GM18861 (cell line): ENCODE results near the gene CCDC152.

Source experiments
- ATAC-seq: cut with Tn5 transposase; IDR thresholded peaks from one replicate; pipeline ENCODE4 v1.9.1; 2021; ENCODE audit not compliant: unreplicated experiment

The CCDC152 gene

GRCh38 chr5:42779083-42779482 lies 22.5 kb downstream of the CCDC152 start:
- no peak for ATAC-seq

DNA sequence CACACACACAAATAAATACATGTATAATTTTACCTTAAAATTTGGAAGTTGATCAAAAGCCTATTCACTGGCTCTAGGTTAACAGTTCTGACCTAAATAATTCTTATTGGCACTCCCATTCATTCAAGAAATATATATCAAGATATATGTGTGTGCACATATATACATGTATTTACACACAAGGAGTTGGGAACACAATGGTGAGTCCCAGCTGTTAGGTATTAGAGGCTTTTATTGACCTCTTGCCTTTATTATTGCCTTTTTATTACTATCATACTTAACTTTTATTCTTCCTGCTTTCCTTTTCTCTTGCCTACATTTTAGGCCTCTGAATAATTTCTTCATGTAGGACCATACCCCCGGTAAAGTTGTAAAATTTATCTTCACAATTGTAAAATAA lies 25.0 kb downstream of the CCDC152 start:
- ATAC-seq = no peak

DNA sequence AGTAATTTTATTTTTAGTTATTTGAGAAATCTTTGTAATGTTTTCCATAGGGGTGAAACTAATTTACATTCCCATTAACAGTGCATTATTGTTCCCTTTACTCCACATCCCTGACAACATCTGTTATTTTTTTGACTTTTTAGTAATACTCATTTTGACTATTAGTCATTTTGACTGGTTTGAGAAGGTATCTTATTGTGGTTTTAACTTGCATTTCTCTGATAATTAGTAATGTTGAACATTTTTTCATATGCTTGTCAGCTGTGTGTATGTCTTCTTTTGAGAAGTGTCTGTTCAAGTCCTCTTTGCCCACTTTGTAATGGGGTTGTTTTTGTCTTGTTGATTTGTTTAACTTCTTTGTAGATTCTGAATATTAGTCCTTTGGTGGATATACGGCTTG lies 27.5 kb downstream of the CCDC152 start:
- ATAC-seq = no peak

- no peak for ATAC-seq
These were observed 29.1 kb downstream of the CCDC152 start for GRCh38 chr5:42785756-42786155.

GRCh38 chr5:42787073-42787472 lies 30.5 kb downstream of the CCDC152 start:
- no peak for ATAC-seq

DNA sequence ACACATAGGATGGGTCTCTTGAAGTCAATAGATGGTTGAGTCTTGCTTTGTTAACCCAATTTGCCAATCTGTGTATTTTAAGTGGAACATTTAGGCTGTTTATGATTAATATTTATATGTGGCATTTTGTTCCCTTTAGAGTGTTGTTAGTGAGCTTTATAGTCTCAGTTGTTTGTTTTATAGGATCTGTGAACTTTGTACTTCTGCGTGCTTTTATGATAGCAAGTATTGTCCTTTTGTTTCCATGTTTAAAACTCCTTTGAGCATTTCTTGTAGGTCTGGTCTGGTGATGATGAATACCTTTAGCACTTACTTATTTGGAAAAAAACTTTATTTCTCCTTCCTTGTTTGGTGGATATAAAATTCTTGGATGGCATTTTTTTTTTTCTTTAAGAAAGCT lies 31.2 kb downstream of the CCDC152 start:
- ATAC-seq = no peak

GRCh38 chr5:42791151-42791550 lies 34.5 kb downstream of the CCDC152 start:
- ATAC-seq = no peak

GRCh38 chr5:42798284-42799240 lies 41.9 kb downstream of the CCDC152 start:
- ATAC-seq = no peak

- ATAC-seq = no peak
These were observed 42.6 kb downstream of the CCDC152 start for GRCh38 chr5:42799241-42799608.

DNA sequence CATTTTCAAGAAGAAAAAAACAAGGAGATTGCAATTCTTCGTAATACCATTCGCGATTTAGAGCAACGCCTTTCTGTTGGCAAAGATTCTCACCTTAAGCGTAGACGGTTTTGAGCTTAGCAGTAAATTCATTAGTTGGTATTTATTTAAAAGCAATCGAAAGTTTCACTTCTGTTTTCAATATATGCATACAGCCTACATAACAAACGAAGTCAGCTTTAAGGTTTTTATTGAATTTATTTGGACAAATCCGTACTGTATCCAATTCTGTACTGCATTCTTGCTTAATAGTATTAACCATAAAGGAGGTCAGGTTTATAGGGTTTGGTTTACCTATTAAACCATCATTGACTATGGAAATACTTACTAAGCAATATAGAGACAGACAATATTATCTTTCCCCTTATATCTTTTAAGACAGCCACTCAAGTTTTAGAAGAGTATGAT lies 43.1 kb downstream of the CCDC152 start:
- ATAC-seq = no peak

DNA sequence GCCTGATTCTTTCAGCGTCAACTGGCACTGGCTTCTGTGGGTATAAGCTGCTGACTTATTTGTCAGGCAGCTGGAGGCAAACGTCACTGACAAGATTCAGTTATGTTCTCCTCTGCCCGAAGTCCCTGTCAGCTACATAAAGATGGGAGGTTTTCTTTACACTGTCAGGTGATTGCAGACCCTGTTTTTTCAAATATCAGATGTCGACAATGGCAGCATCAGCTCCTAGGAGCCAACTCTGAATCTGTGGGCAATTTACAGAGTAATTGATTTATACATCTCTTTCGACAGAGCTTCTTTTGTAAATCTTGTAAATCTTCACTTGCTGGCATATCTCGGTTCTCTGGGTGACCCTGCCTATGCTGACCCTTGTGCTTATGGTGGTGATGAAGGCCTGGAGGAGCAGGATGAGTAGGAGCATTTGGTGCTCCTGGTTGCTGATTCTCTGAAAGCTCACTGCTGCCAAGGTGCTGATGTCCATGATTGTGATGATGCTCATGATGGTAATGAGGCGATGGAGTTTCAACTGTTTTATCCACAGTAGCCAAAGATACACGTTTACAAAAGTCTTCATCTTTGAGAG lies 44.2 kb downstream of the CCDC152 start:
- ATAC-seq = no peak

DNA sequence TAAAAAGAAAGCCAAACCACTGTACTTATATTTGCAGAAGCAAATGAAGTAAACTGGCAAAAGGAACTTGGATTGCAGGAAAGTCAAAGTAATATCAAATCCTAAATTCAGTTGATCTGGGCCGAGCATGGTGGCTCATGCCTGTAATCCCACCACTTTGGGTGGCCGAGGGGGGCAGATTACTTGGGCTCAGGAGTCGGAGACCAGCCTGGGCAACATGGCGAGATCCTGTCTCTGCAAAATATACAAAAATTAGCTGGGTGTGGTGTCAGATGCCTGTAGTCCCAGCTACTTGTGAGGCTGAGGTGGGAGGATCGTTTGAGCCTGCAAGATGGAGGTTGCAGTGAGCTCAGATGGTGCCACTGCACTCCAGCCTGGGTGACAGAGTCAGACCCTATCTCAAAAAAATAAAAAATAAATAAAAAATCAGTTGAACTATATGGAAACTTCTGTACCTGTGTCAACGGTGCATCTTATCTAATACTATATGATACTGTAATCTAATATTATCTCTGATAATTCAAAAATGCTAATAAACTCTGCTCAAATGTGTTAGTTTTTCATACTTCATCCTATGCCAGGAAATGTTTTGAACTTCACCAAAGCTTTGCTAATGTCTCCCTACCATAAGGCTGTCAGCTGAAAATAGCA lies 45.0 kb downstream of the CCDC152 start:
- no peak for ATAC-seq

DNA sequence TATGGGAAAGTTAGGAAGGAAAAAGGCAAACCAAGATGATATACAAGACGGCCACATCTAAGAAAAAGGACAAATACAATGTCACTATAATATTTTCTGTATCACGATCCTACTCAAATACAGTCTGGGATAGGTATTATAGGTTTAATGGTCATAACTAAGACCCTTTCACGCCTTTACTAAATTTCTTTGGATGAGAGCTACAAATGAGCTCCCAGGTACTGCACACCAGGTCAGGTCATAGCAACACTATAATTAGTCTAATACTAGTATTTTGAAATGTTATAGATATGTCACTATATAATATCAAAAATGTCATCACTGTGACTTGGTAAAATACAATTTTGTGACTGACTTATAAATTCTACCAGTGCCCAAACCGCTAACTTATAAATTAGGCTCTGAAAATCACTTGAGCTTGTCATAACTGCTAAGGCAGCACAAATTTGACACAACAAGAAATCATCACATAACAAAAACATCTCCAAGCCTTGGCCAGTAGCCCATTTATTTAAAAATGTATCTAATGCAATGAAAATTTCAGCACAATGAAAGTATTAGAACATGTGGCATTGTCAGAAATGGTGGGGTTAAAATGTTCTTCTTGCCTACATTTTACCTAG lies 48.2 kb downstream of the CCDC152 start:
- no peak for ATAC-seq

GRCh38 chr5:42806004-42806700 lies 49.5 kb downstream of the CCDC152 start:
- ATAC-seq = no peak

- no peak for ATAC-seq
These were observed 50.2 kb downstream of the CCDC152 start for GRCh38 chr5:42806701-42807262.

DNA sequence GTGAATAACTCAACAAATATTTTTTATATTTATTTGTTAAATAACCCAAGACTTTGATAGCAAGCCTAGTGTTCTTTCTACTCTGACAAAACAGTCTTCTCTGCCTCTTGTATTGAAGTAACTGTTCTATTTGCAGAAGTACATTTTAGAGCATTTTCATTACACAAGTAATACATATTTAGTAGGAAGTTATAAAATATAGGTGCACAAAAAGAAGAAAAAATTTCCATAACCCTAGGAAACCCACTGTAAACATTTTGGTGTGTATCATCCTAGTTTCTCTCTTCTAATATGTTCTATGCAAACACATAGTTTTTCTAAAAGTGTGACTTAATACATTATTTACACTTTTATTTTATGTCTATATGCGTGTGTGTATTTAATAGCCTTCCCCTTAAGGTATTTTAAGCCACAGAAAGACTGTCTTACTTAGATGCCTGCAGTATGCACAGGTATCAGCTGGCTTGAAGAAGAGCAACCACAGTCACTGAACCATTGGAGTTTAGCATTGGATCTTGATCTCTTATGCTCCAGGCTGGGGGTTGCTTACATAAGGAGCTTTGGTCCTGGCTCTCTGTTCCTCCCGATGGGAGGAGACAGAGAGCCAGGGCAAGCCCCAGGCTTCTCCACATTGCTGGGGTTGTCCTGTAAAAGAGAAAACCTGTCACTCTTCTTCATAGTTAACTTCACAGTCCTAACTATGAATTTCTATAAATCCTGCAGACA lies 51.3 kb downstream of the CCDC152 start:
- ATAC-seq = no peak

DNA sequence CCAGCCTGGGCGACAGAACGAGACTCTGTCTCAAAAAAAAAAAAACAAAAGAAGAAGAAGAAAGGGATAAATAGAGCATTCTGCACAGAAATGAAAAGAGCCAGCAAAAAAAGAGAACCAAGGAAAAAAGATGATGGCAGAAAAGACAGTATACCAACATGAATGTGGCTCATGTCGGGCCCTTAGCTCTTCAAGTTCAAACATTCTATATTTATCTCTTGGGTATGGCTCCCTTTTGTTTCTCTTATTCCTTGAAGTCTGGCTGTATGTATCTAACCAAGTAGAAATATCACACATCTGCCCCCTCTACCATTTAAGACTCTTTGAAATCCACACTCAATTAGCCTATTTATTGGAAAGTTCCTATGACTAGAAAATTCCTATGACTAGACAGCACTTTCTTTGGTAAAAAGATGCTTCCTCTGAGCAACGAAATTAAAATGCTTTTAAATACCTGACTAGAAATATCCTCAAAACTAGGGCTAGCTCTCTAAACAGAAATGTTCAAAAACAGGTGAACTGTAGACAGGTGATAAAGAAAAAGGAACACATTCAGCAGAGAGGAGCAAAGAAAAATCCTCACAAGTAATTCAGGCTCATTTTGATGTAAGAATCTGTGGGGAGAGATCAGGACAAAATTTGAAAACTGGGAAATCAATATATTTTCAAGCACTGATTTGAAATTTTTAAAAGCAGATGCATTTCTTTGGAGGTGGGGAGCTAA lies 52.4 kb downstream of the CCDC152 start:
- no peak for ATAC-seq

DNA sequence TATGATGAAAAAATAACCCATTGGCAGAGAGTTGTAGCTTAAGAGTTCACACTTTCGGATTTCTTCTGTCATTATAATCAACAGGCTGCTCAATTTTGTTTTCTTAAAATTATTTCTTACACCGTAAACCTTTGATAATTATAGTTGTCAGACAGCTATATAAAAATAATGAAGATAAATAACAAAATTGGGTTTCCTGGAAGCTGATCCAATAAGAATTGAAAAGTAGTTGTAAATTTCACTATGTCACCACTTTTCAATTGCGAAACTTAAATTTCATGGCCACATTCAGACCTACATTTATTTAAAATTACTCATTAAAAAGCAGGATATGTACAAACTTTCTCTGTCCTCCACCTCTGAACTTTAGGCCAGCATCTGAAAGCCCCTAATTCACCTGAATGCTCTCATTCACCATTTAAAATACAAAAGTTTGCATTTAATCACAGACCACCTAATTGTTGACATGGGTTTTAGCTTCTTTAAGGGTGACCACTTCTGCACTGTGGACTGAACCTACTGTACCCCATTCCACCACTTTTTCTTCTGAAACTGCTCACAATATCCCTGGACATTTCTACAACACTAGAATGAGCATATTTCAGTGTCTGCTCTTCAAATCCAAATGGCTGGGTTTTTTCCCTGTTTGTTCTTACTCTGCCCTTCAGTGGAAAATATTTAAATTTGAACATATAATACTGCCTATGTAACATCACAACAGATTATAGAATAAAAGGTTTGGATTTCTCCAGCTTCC lies 54.4 kb downstream of the CCDC152 start:
- ATAC-seq = no peak
